SIG-M5 (cell line): ENCODE data around the gene UQCC2.

Experiments used
- DNase-seq: peaks from one replicate; lab custom pipeline; 2025; lab: John Stamatoyannopoulos, UW

The UQCC2 gene

GRCh38 chr6:33705955-33706725, 5.4 kb downstream of the UQCC2 start:
- DNase-seq = no peak

GRCh38 chr6:33705268-33705885, 6.1 kb downstream of the UQCC2 start:
- DNase-seq = no peak

- no peak for DNase-seq
These were observed 7.1 kb downstream of the UQCC2 start for GRCh38 chr6:33704215-33705066.

GRCh38 chr6:33702345-33702977, 9.0 kb downstream of the UQCC2 start:
- no peak for DNase-seq

DNA sequence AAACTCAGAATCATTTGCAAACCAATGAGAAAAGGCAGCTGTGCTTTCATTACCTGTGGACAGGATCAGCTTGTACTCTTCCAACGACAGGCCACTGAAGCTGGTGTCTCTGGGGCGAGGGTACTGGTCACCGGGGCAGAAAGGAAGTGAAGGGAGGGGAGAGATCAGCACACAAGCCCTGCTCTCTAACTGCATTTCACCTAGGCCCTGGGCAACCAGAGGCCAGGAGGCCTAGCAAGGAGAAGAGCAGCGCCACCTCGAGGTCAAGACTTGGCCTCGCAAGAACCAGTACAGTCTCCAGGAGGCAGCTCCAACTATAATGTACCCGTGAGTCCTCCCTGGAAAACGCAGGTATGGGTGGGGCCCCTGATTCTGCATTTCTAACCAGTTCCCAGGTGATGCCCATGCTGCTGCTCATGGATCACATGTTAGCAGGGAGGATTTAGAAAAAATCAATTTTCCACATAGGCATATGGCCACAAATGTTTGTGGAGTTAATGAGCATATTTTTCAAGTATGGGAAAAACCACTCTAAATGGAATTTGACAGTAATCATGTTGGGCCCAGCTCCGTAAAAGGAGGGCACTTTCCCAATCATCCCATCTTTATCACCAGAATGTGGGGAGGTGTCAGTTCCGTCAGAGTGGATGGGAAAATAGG, 11.0 kb downstream of the UQCC2 start:
- DNase-seq = no peak

GRCh38 chr6:33699739-33700138, 11.8 kb downstream of the UQCC2 start:
- no peak for DNase-seq

- DNase-seq = no peak
These were observed 12.4 kb downstream of the UQCC2 start for GRCh38 chr6:33699131-33699530.

GRCh38 chr6:33698494-33698893, 13.0 kb downstream of the UQCC2 start:
- DNase-seq = no peak

DNA sequence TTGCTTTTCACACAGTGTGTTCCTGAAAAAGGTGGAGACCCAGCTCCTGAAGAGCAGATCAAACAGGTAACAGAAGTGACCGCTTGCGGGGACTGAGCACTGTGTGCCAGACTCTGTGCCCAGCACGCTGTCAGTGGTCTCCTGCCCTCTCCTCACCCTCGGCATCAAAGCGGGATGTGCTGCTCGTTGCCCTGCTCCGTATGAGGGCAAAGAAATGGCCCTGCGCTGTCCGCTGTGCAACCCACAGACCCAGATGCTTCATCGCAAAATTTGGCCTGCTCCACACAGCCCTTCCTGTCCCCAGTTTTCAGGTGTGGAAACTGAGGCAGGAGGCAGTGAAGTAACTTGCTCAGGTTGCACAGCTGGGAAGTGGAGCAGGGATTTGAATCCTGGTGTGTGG, 13.7 kb downstream of the UQCC2 start:
- DNase-seq = no peak

- no peak for DNase-seq
These were observed 14.7 kb downstream of the UQCC2 start for GRCh38 chr6:33696548-33697518.

DNA sequence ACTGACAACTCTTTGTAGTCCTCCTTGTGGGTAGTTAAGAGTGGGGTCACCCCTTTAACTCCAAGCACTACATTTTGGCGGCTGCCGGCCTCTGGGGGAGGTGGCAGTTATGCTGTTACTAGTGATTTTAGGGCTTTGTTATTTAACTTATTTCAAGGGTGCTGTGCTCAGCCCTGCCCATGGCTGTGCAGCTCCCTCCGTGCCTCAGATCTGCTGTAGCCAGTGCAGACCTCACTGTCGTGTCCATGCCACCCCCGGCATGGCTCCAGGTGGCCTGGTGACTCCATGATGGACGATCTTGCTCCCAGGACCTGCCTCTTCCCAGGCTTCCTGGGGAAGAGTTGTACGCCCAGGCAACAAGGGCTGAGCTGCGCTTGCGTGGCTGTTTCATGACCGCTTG, 15.4 kb downstream of the UQCC2 start:
- no peak for DNase-seq

DNA sequence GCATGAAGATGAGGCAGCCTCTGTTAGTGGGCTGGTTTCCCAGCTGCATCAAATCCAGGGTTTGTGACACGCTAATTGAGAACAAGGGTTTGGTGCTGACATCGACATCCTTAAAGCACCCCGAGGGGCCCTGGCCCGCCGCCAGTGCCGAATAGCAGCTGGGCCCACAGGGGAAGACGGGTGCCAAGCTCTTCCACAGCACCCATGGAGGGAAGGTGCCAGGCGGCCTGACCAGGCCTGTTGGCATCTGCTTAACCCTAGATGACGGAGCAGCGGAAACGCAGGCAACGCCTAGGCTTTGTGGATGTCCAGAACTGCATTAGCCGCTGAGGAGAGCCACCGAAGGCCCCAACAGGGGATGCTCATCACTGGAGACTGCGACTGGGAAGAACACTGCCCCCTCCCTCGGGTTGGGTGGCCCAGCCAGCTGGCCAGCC, 16.0 kb downstream of the UQCC2 start:
- DNase-seq = no peak

DNA sequence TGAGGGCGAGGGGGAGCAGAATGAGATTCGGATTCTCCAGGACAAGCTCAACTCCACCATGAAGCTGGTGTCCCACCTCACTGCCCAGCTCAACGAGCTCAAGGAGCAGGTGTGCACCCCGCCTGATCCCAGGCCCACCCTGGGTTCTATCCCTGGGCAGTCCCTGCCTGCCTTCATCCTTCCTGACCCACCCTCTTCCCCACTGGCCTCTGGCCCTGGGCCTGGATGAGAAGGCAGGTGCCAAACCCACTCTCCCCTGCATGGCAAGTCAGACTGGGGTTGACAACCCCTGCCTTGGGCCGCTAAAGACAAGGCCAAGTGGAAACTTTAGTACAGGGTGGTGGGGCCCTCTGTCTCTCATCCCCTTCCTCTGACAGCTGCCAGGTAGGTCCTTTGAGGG, 16.5 kb downstream of the UQCC2 start:
- no peak for DNase-seq

DNA sequence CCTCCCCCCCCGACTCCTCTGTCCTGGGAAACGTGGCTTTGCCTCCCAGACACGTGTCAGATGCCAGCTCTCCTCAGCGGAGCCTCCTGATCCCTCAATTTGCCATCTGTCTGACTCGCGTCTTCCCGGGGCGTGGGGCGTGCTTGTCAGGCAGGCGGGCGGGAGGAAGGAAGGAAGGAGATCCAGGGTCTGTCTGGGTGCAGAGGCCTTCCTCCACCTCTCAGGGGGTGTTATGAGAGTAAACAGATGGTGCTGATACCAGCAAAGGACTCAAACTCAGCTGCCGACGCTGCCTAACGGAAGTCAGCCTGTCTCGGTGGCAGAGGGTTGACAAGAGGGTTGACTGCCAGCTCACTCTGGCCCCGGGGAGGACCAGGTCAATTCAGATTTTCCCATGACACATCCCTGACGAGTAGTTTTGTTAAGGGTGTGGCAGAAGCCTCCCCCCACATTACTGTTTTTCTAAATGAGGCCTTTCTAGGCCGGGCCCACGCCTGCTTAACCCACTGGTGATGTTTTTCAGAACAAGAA, 17.0 kb downstream of the UQCC2 start:
- DNase-seq = no peak

DNA sequence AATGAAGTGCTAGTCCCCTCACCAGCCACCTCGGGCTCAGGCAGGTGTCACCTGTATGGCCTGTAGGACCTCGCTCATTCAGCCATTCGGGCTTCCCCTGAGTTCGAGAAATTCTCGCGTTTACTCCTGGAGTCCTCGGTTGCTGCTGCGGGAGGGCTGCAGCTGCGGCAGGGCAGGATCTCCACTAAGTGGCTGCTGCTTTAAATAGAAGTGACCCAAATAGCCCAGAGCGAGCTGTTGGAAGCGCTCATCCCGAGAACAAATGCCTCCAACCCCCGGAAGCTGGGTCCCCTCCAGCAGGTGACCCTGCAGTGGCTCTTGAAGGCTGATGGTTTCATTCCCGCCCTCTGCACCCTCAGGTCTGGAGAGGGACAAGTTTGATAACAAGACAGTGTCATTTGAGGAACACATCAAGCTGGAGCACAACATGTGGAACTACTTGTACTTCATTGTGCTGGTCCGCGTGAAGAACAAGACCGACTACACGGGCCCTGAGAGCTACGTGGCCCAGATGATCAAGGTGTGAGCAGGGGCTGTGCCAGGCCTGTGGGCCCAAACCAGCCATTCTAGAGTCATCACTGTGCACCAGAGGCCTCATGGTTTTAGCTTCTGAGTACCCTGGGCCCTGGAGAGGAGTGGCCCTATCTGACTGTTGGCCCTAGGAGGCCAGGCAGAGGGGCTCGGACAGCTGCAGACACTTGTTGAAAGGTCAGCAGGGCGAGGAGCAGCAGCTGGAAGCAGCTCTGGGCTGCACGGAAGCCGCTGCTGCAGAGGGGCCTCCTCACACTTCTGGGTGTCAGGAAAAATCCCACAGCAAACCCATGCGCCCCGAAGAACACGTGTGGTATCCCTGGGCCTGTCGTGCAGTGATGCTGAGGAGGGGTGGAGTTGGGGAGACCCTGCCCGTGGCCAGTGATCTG, 18.1 kb downstream of the UQCC2 start:
- DNase-seq = no peak

DNA sequence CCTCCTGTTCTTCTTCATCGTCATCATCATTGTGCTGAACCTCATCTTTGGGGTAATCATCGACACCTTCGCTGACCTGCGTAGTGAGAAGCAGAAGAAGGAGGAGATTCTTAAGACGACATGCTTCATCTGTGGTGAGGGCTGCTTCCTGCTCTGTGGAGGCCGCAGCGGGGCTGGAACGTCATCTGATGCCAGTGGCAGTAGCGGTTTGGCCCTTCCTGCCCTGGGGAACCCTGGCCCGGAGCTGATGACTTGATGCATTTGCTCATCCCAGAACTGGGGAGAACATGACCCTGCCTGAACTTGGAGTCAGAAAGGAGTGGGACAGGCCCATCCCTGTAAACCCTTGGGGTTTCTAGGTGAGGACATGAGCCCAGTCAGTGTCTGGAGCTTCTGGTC, 18.7 kb downstream of the UQCC2 start:
- DNase-seq = no peak

GRCh38 chr6:33692078-33692759, 19.3 kb downstream of the UQCC2 start:
- DNase-seq = no peak

DNA sequence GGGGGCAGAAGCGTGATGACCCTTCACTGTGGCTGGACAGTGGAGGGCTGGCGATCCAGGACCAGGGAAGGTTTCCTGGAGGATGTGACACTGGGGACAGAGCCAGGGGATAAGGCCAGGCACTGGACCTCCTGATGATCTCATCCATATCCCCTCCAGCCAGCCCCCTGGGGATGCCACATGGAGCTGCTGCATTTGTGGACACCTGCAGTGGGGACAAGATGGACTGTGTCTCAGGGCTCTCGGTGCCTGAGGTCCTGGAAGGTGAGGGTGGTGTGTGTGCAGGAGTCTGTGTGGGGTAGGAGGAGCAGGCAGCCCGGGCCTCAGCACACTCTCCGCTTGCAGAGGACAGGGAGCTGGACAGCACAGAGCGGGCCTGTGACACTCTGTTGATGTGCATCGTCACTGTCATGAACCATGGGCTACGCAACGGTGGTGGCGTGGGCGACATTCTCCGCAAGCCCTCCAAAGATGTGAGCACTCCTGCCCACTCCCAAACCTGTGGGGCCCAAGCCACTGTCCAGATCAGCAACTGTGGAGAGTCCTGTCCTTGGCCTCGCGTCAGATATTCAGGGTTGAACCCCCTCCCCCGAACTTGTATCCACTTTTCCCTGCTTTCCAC, 19.9 kb downstream of the UQCC2 start:
- DNase-seq = no peak
